ENCODE measurements around the gene TMEM190.

The TMEM190 gene

DNA sequence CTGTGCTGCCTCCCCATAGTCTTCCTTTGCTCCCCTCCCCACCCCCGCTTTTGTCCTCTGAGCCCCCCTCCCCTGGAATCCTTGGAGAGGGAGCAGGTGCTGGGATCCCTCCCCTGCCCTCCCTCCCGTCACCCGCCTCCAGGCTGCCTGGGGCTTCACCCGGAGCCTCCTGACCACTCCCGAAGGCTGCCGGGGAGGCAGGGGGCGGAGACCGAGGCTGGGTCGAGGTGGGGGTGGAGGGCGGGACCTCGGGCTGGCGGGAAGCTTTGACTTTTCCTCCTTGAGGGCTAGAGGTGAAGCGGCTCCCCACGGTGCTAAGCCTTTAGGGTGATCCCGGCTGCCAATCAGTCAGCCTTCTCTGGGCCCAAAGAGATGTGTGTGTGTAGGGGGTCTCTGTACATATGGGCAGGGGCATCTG lies 35.4 kb upstream of the TMEM190 start:
- Histone ChIP-seq H3K4ac (ENCODE audit: low read depth, low read length) (no peak overlapping the region), H3K4me2 (ENCODE audit: low read length) (peak overlapping the region; percentile 90), H3K14ac (ENCODE audit: low read length) (no peak overlapping the region), H4K8ac (ENCODE audit: low read depth, low read length) (no peak overlapping the region), H4K12ac (ENCODE audit: low read depth, low read length) (no peak overlapping the region), H3K27ac (ENCODE audit: low read depth, low read length) (no peak overlapping the region), H3K9ac (ENCODE audit: low read length) (no peak overlapping the region), H3K4me1 (ENCODE audit: control insufficient read depth in 1 of 2, insufficient read depth in 2 of 2, low read length in 2 of 2) (peaks cover 10 to 27% of the 10 kb centered on the region in 2 experiments), H3K36me3 (ENCODE audit: control insufficient read depth in 1 of 2, insufficient read depth in 2 of 2, low read length in 2 of 2) (peaks cover 30 to 40% of the 10 kb centered on the region in 2 experiments), H3K79me2 (ENCODE audit: control insufficient read depth, insufficient read depth, low read length, poor library complexity) (peaks cover 8% of the 10 kb centered on the region), H3K23ac (ENCODE audit: low read length) (no peak overlapping the region), H3K18ac (ENCODE audit: low read length) (no peak overlapping the region), H2BK5ac (ENCODE audit: low read depth, low read length, poor library complexity) (no peak overlapping the region), H3K27me3 (ENCODE audit: insufficient read depth, low read length) (no peaks in the 10 kb centered on the region), H4K91ac (ENCODE audit: low read depth, low read length) (no peak overlapping the region), H3K9me3 (ENCODE audit: insufficient read depth, low read depth, low read length) (no peaks in the 10 kb centered on the region), H2AK5ac (ENCODE audit: low read length) (no peak overlapping the region), H3K79me1 (ENCODE audit: low read length) (peaks cover 28% of the 10 kb centered on the region), H2BK12ac (ENCODE audit: low read length) (no peak overlapping the region), H2BK120ac (ENCODE audit: insufficient read depth, low read length, poor library complexity) (no peak overlapping the region), H2AFZ (ENCODE audit: insufficient read depth, low read length, poor library complexity) (no peak overlapping the region), H3K4me3 (ENCODE audit: low read depth, low read length) (peak overlapping the region; percentile 76)
- peak; percentile 50 to 78 for DNase-seq
- WGBS (ENCODE audit: extremely low coverage, insufficient coverage, insufficient read length) = no CpG with 5 or more reads among the region's 15 CpGs

DNA sequence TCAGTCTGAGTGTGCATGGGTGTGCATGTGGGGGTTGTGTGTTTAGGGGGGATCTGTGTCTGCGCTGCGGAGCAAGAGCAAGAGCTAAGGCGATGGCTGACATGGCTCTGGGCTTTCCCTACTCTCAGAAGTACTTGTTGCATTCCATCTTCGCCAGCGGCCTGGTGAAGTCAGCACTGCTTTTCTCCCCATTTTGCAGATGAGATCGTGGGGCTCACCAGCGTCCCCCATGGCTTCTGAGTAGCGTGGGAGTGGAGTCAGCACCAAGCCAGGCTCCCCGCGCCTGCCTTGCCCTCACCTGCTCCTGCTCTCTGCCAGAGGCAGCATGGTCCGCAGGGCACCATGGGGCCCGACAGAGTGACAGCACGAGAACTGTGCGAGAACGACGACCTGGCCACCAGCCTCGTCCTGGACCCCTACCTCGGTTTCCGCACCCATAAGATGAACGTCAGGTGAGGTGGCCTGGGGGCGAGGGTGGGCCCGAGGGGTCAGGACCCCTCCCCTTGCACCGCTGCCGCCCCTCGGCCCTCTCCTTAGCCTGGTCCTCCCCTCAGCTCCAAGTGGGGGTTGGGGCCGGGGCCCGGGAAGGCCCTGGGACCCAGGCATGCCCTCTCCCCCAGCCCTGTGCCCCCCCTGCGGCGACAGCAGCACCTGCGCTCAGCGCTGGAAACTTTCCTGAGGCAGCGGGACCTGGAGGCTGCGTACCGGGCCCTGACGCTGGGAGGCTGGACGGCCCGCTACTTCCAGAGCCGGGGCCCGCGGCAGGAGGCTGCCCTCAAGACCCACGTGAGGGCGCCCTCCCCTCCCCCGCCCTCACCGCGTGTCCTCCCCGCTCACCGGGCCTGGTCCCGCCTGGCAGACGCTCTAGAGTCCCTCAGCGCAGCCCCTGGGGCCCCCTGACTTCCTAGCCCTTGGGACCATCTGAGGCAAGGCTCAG lies 34.8 kb upstream of the TMEM190 start:
- no peak overlapping the region for H2AK5ac ChIP-seq (ENCODE audit: low read length)
- no peak overlapping the region for H2AFZ ChIP-seq (ENCODE audit: insufficient read depth, low read length, poor library complexity)
- no peak overlapping the region for H4K91ac ChIP-seq (ENCODE audit: low read depth, low read length)
- no CpG with 5 or more reads among the region's 50 CpGs for WGBS (ENCODE audit: extremely low coverage, insufficient coverage, insufficient read length)
- H3K4me3 ChIP-seq (ENCODE audit: low read depth, low read length) = no peak overlapping the region
- no peak overlapping the region for H3K27ac ChIP-seq (ENCODE audit: low read depth, low read length)
- no peaks in the 10 kb centered on the region for H3K27me3 ChIP-seq (ENCODE audit: insufficient read depth, low read length)
- H3K4me2 ChIP-seq (ENCODE audit: low read length) = peak overlapping the region; percentile 63
- H3K9ac ChIP-seq (ENCODE audit: low read length) = no peak overlapping the region
- peaks cover 10 to 27% of the 10 kb centered on the region in 2 experiments for H3K4me1 ChIP-seq (ENCODE audit: control insufficient read depth in 1 of 2, insufficient read depth in 2 of 2, low read length in 2 of 2)
- no peak overlapping the region for H3K4ac ChIP-seq (ENCODE audit: low read depth, low read length)
- DNase-seq = no peak
- H3K23ac ChIP-seq (ENCODE audit: low read length) = no peak overlapping the region
- H2BK120ac ChIP-seq (ENCODE audit: insufficient read depth, low read length, poor library complexity) = no peak overlapping the region
- peaks cover 28% of the 10 kb centered on the region for H3K79me1 ChIP-seq (ENCODE audit: low read length)
- H3K79me2 ChIP-seq (ENCODE audit: control insufficient read depth, insufficient read depth, low read length, poor library complexity) = peaks cover 8% of the 10 kb centered on the region
- H4K12ac ChIP-seq (ENCODE audit: low read depth, low read length) = no peak overlapping the region
- peak overlapping the region; percentile 7 for H3K18ac ChIP-seq (ENCODE audit: low read length)
- no peak overlapping the region for H4K8ac ChIP-seq (ENCODE audit: low read depth, low read length)
- H3K9me3 ChIP-seq (ENCODE audit: insufficient read depth, low read depth, low read length) = no peaks in the 10 kb centered on the region
- H2BK12ac ChIP-seq (ENCODE audit: low read length) = no peak overlapping the region
- peaks cover 36 to 46% of the 10 kb centered on the region in 2 experiments for H3K36me3 ChIP-seq (ENCODE audit: control insufficient read depth in 1 of 2, insufficient read depth in 2 of 2, low read length in 2 of 2)
- no peak overlapping the region for H2BK5ac ChIP-seq (ENCODE audit: low read depth, low read length, poor library complexity)
- no peak overlapping the region for H3K14ac ChIP-seq (ENCODE audit: low read length)

DNA sequence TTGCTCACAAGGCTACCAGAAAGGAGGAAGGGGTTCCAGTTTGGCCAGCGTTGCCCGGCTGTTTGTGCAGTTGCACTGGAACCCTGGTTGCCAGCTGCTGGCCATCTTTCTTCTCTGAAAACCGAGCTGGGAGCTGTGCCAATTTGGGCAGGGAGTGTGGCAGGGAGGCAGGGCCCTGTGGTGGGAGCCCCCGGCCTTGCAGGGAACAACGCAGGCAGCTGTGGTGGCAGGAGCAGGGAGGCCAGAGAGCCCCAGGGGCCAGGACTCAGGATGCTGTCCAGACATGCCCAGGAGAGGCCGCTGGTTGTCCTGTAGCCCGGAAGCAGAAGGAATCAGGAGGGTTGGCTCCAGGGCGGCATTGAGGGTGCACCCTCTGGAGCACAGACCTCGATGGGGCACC lies 32.2 kb upstream of the TMEM190 start:
- H2AFZ ChIP-seq (ENCODE audit: insufficient read depth, low read length, poor library complexity) = no peak overlapping the region
- H3K27me3 ChIP-seq (ENCODE audit: insufficient read depth, low read length) = no peaks in the 10 kb centered on the region
- peak overlapping the region; percentile 44 for H4K8ac ChIP-seq (ENCODE audit: low read depth, low read length)
- peak overlapping the region; percentile 44 for H2AK5ac ChIP-seq (ENCODE audit: low read length)
- peak overlapping the region; percentile 80 for H3K18ac ChIP-seq (ENCODE audit: low read length)
- H3K9me3 ChIP-seq (ENCODE audit: insufficient read depth, low read depth, low read length) = no peaks in the 10 kb centered on the region
- no peak overlapping the region for H3K27ac ChIP-seq (ENCODE audit: low read depth, low read length)
- peak overlapping the region; percentile 44 for H3K4ac ChIP-seq (ENCODE audit: low read depth, low read length)
- peak overlapping the region; percentile 83 for H2BK120ac ChIP-seq (ENCODE audit: insufficient read depth, low read length, poor library complexity)
- peak in 1 of 2 donors; percentile 36 for DNase-seq
- peaks cover 22% of the 10 kb centered on the region for H3K79me1 ChIP-seq (ENCODE audit: low read length)
- peaks cover 7% of the 10 kb centered on the region for H3K79me2 ChIP-seq (ENCODE audit: control insufficient read depth, insufficient read depth, low read length, poor library complexity)
- H3K4me2 ChIP-seq (ENCODE audit: low read length) = no peak overlapping the region
- H3K4me1 ChIP-seq (ENCODE audit: control insufficient read depth in 1 of 2, insufficient read depth in 2 of 2, low read length in 2 of 2) = peaks cover 13 to 28% of the 10 kb centered on the region in 2 experiments
- H3K4me3 ChIP-seq (ENCODE audit: low read depth, low read length) = no peak overlapping the region
- no CpG with 5 or more reads among the region's 9 CpGs for WGBS (ENCODE audit: extremely low coverage, insufficient coverage, insufficient read length)
- H3K36me3 ChIP-seq (ENCODE audit: control insufficient read depth in 1 of 2, insufficient read depth in 2 of 2, low read length in 2 of 2) = peaks cover 47 to 59% of the 10 kb centered on the region in 2 experiments
- peak overlapping the region; percentile 14 for H3K9ac ChIP-seq (ENCODE audit: low read length)
- peak overlapping the region; percentile 55 for H3K14ac ChIP-seq (ENCODE audit: low read length)
- H4K12ac ChIP-seq (ENCODE audit: low read depth, low read length) = peak overlapping the region; percentile 22
- H3K23ac ChIP-seq (ENCODE audit: low read length) = no peak overlapping the region
- peak overlapping the region; percentile 78 for H4K91ac ChIP-seq (ENCODE audit: low read depth, low read length)
- peak overlapping the region; percentile 6 for H2BK12ac ChIP-seq (ENCODE audit: low read length)
- peak overlapping the region; percentile 58 for H2BK5ac ChIP-seq (ENCODE audit: low read depth, low read length, poor library complexity)

DNA sequence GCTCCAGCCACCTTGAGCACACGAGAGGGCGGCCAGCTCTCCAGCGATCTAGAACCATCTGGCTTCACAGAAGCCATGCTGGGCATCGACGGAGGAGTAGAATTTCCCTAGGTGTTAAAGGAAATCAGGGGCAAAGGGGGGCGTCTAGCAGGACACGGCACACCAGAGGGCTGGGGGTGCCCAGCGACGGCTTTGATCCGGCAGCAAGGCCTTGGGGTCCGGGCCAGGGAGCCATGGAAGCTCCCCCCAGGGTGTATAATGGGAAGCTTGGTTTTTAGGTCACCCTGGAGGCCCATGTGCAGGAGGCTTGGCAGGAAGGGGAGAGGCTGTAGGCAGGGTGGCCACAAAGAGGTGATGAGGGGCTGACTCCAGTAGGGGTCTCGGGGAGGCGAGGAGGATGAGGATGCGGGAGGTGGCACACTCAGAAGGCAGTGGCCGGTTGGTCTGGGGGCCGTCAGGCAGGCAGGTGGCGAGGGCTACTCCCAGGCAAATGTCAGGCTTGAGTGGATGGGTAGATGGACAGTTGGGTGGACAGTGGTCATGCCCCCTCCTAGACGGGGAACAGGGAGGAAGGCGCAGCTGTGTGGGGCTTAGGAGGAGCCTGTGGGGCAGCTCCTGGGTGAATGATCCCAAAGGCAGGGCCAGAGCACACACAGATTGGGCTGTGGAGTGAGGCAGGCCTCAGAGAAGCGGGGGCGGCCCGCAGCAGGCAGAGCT lies 31.4 kb upstream of the TMEM190 start:
- H2AK5ac ChIP-seq (ENCODE audit: low read length) = peak overlapping the region; percentile 13
- peaks cover 3% of the 10 kb centered on the region for H3K79me2 ChIP-seq (ENCODE audit: control insufficient read depth, insufficient read depth, low read length, poor library complexity)
- H3K4me1 ChIP-seq (ENCODE audit: control insufficient read depth in 1 of 2, insufficient read depth in 2 of 2, low read length in 2 of 2) = peaks cover 13 to 25% of the 10 kb centered on the region in 2 experiments
- H3K9me3 ChIP-seq (ENCODE audit: insufficient read depth, low read depth, low read length) = no peaks in the 10 kb centered on the region
- DNase-seq = no peak
- peak overlapping the region; percentile 27 for H3K14ac ChIP-seq (ENCODE audit: low read length)
- H3K27ac ChIP-seq (ENCODE audit: low read depth, low read length) = no peak overlapping the region
- peak overlapping the region; percentile 22 for H4K12ac ChIP-seq (ENCODE audit: low read depth, low read length)
- H4K91ac ChIP-seq (ENCODE audit: low read depth, low read length) = peak overlapping the region; percentile 78
- H3K27me3 ChIP-seq (ENCODE audit: insufficient read depth, low read length) = no peaks in the 10 kb centered on the region
- WGBS (ENCODE audit: extremely low coverage, insufficient coverage, insufficient read length) = no CpG with 5 or more reads among the region's 22 CpGs
- H3K4me2 ChIP-seq (ENCODE audit: low read length) = no peak overlapping the region
- peaks cover 47 to 60% of the 10 kb centered on the region in 2 experiments for H3K36me3 ChIP-seq (ENCODE audit: control insufficient read depth in 1 of 2, insufficient read depth in 2 of 2, low read length in 2 of 2)
- no peak overlapping the region for H3K9ac ChIP-seq (ENCODE audit: low read length)
- peak overlapping the region; percentile 24 for H3K18ac ChIP-seq (ENCODE audit: low read length)
- H2BK5ac ChIP-seq (ENCODE audit: low read depth, low read length, poor library complexity) = peak overlapping the region; percentile 58
- H2BK120ac ChIP-seq (ENCODE audit: insufficient read depth, low read length, poor library complexity) = peak overlapping the region; percentile 65
- H4K8ac ChIP-seq (ENCODE audit: low read depth, low read length) = peak overlapping the region; percentile 24
- peak overlapping the region; percentile 53 for H3K4ac ChIP-seq (ENCODE audit: low read depth, low read length)
- no peak overlapping the region for H3K4me3 ChIP-seq (ENCODE audit: low read depth, low read length)
- H3K23ac ChIP-seq (ENCODE audit: low read length) = no peak overlapping the region
- peaks cover 19% of the 10 kb centered on the region for H3K79me1 ChIP-seq (ENCODE audit: low read length)
- no peak overlapping the region for H2AFZ ChIP-seq (ENCODE audit: insufficient read depth, low read length, poor library complexity)
- H2BK12ac ChIP-seq (ENCODE audit: low read length) = peak overlapping the region; percentile 51
